CD4-positive, alpha-beta T cell treated with Interleukin-10 for 1 hour (primary cell): ENCODE results near the gene CENPF.
"Not testable (repeated sequence)": the region's sequence is repeated elsewhere in the genome, so short reads cannot be mapped to it uniquely, and the experiment has no call there.

ENCODE experiments used
- DNase-seq: peaks from one replicate; pipeline ENCODE4 v3.0.0-alpha.2; 2020

Gene CENPF, protein sequence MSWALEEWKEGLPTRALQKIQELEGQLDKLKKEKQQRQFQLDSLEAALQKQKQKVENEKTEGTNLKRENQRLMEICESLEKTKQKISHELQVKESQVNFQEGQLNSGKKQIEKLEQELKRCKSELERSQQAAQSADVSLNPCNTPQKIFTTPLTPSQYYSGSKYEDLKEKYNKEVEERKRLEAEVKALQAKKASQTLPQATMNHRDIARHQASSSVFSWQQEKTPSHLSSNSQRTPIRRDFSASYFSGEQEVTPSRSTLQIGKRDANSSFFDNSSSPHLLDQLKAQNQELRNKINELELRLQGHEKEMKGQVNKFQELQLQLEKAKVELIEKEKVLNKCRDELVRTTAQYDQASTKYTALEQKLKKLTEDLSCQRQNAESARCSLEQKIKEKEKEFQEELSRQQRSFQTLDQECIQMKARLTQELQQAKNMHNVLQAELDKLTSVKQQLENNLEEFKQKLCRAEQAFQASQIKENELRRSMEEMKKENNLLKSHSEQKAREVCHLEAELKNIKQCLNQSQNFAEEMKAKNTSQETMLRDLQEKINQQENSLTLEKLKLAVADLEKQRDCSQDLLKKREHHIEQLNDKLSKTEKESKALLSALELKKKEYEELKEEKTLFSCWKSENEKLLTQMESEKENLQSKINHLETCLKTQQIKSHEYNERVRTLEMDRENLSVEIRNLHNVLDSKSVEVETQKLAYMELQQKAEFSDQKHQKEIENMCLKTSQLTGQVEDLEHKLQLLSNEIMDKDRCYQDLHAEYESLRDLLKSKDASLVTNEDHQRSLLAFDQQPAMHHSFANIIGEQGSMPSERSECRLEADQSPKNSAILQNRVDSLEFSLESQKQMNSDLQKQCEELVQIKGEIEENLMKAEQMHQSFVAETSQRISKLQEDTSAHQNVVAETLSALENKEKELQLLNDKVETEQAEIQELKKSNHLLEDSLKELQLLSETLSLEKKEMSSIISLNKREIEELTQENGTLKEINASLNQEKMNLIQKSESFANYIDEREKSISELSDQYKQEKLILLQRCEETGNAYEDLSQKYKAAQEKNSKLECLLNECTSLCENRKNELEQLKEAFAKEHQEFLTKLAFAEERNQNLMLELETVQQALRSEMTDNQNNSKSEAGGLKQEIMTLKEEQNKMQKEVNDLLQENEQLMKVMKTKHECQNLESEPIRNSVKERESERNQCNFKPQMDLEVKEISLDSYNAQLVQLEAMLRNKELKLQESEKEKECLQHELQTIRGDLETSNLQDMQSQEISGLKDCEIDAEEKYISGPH (N-terminal part only)

DNA sequence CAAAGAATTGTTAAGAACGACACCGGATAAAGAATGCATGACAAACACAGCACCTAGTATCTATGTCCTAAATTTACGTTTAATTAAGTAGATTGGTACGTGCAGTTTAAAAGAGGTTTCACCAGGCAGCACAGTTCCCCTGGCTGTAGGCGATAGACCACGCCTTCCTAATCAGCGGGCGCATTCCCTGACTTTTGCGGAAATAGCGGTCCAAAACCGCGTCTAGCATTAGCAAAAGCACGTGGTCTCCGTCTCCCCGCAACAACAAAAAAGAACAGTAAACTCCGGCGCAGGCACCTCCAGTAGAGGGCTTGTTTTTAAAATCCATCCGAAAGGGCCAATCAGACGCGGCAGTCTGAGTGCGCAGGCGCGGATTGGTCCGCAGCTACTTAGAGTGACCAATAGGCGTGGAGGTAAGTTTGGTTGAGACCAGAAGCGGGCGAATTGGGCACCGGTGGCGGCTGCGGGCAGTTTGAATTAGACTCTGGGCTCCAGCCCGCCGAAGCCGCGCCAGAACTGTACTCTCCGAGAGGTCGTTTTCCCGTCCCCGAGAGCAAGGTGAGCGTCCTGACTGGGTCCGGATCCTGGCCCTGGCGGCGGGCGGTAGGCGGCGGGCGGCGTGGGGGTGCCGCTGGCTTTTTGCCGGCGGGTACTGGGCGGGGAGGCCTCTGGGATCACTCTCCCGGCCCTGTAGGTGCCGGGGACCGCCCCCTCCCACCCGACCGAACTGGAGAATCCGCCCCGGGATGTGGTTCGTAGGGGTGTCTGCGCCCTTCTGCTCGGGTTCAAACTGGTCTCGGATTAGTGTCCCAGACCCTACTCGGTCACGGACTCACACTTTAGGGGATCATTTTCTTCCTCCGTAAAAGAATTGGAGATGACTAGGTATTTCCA, at the start of gene CENPF:
TSS of gene CENPF (plus strand) at position 432 of the 894 bp plus-strand sequence. CDS start 10,560 bp downstream, outside the sequence.
- DNase-seq: peak; percentile 97

DNA sequence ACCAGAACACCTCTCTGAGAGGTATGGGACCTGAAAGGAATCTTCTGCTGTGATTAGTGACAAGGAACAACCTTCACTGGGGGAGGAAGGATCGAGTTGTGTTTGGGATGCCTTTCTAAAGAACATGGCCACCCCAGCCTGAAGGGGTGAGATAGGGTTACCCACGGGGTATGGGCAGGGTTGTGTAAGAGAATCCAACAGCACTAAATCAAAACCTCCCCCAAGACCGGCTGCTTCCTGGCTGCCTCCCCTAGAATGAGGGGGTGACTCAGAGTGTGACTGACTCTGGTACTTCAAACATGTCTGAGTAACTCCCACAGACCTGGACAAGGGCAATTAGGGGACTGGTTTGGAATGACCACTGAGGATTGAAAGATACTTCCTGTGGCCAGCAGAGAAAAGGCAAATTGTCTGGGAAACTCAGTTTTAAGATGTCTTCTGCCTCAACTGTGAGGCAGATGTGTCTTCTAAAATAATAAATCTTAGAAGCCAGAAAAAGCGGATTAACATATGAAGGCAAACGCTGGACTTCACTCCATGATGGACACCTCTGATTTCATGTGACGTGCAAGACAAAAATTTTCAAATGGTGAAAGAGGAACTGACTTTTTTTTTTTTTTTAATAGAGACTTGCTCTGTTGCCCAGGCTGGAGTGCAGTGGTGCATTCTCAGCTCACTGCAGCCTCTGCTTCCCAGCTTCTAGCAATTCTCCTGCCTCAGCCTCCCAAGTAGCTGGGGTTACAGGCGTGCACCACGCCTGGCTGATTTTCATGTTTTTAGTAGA, 44.9 kb upstream of the CENPF start:
- no peak for DNase-seq

DNA sequence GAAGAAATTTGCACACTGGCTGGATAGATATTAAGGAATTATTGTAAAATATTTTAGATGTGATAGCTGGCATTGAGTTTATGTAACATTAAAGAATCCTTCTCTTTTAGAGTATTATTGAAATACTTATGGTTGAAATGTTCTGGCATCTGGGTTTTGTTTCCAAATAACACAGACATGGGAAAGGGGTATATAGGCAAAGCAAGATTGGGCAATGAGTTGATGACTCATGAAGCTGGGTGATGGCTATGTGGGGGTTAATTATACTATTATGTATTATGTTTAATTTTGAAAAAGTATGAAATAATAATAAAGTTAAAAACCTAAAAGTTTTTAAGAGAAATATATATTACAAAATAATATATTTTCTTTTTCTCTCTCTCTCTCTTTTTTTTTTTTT, 39.1 kb upstream of the CENPF start:
- no peak for DNase-seq

DNA sequence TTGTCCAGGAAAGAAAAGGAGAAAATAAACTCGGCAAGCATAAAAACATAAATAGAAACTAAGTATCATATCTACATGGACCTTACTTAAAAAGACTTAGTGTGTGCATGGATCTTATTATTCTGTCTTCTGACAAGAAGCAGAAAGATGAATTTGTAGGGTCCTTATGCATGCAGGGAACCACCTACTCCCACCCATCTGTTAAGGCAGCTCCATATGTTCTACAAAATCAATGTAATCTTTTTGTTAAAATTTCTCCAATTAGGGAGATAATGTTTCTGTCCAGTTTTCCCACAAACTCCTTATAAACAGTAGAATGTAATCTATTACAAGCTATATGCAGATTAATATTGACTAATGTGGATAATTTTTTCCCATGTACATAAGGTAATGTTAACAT, 37.7 kb upstream of the CENPF start:
- DNase-seq: no peak

DNA sequence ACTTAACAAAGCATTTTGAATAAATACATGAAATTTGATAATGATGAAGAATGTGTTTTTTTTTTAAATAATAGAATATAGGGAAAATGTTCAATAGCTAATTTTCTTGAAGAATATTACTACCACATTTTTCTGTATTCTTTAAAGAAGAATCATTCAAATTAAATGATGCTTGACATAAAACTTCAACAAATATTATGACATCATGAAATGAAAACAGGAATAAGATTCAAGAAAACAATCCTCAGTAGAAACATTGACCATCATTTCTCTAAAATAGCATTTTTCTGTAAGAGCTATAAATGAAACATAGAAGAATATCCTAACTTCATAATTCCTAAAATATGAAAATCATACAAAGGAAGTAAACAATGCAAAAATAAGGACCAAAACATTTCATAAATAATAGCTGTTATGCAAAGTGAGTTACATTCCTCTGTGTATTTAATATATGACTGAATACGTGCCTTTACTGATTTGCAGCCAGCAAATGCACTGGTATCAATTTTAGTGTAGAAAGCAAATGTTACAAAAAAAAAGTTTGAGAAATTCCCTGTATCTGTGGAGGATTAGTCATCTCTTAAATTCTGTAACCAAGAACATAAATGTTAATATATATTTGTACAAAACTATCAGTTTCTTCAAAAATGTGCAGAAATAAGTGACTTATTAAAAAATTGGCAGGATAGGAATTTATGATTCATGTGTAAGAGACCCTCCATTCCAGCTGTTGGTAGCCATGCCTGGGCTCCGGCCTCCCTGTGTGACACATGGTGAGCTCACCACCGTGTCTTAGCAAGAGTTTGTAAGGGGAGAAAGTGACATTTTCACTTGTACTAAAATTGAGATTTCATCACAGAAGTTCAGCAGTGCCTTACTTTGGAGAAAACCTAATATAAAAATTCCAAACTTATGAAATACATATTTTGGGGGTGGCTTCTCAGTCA, 36.6 kb upstream of the CENPF start:
- no peak for DNase-seq

DNA sequence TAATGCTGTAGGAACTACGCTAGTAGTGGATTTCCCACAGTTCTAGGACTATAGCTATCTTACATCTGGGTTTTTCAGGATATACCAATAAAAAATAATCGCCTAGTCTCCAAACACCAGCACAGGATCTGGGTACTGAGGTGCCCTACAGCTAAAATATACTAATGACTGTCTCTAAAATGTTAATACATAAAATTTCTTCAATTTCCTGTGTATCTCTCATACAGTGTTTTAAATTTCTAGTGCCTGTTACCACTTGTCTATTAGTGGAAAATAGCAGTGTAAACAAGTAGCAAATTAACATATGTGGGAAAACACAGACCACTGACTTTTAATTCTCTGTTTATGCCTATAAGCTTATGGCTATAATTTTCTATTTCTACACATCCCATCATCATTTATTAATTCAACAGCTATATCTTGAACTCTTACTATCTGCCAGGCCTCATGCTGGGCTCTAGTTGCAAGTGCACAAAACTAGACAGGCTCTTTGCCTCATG, 35.5 kb upstream of the CENPF start:
- DNase-seq: no peak

DNA sequence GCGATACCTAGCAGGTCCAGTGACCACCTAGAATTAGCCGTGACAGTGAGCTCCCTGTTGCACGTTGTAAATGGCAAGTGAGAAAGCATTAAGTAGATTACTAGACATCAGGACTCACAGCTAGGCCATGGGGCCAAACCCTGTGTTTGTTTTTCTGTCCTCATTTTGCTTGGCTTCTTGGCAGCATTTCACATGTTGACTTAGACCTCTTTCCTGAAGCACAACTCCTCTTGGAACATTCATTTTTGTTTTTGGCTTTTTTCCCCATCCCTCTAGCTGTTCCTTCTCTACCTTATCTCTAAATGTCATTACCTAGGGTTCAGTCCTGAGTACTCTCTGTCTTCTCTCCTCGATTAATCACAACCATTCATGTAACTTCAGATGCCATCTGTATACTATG, 34.7 kb upstream of the CENPF start:
- no peak for DNase-seq

DNA sequence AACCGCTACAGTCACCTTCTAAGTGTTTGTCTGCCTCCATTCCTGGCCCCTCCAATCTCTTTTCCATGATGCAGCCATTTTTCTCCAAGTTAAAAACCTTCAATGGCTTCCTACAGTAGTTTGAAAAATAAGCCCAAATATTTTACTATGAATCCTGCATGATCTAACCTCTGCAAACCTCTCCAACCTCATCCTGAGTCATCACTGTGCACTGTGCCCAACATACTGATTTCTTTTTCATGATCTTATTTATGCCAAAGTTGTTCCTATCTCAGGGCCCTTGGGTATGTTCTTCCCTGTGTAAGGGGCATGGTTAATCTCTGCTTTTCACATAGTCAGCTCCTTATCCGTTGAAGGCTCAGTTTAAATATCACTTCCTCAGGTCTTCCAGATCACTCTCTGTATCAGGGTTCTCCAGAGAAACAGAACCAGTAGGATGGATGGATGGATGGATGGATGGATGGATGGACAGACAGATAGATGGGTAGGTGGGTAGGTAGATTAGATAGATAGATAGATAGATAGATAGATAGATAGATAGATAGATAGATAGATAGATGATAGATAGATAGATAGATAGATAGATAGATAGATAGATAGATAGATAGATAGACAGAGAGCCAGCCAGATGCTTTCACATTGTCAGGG, 33.5 kb upstream of the CENPF start:
- DNase-seq: no peak

DNA sequence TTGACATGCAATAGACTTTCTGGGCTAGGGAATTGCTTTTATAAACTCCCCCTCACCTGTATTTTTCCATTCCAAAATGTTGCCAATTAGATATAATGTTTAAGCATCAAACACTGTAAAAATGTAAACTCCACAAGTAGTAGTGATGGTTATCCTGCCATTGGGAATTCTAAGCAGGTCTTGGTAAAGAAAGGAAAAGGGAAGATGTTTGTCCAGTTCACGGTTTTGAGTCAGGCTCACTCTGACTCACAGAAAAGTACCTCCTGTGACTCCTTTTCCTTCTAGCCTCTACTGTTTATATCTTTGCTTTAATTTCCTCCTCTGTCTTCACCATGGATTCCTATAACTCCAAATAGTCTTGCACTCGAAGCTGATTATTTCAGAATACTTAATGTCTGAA, 32.6 kb upstream of the CENPF start:
- no peak for DNase-seq

DNA sequence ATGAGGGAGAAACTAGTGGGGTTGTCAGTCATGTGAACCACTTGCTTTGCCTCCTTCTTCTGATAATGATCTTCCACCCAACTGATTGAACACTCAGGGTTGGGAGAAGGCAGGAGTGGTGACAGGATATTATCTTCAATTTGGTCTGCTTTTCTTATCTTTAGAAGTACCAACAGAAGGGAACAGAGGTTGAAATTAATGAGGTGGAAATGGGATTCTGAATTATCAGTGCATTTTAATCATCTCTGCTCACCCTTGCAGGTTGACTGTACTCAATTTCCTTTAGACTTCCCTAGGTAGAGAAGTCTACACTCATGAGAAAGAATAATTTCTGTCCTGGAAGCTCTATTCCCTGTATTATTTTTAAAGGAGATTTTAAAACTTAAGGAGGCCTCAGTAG, 31.7 kb upstream of the CENPF start:
- no peak for DNase-seq

DNA sequence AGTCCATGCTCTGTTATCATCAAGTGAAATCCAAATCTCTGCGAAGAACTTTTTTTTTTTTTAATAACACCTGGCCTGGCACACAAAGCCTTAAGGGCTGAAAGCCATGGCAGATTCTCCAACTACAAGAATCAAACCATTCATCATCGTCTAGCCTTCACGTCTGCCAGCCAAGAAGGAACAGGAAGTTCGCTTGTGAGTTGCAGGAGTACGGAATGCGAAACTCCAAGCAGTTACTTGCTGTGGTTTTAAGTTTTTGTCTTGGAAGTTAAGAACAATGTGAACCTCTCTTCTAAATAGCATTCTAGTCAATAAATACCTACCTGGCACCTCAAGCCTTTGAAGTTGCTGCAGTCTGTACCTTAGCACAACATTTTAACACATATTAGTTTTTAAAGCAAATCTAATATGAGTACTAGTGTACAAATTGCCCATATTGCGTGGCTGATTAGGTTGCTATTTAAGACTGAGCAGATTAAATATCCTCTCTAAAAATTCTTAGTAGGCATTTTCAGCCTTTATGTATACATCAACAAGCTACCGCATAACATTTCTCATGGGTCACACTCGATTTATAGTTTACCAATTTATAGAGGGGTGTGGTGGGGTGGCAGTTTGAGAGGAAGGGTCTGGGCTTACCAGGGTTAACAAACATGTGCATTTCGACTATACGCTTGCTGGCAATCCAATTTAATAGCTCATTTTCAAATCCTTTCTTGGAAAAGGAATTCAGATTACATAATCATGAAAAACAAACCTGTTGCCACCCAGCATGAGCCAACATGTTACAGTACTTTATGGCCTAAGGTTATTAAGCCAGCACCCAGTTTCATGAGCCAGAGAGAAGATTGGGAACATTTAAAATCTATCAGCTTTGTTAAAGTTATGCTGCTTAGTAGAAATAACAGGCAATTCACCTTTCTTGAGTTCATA, 29.3 kb upstream of the CENPF start:
- DNase-seq: no peak

DNA sequence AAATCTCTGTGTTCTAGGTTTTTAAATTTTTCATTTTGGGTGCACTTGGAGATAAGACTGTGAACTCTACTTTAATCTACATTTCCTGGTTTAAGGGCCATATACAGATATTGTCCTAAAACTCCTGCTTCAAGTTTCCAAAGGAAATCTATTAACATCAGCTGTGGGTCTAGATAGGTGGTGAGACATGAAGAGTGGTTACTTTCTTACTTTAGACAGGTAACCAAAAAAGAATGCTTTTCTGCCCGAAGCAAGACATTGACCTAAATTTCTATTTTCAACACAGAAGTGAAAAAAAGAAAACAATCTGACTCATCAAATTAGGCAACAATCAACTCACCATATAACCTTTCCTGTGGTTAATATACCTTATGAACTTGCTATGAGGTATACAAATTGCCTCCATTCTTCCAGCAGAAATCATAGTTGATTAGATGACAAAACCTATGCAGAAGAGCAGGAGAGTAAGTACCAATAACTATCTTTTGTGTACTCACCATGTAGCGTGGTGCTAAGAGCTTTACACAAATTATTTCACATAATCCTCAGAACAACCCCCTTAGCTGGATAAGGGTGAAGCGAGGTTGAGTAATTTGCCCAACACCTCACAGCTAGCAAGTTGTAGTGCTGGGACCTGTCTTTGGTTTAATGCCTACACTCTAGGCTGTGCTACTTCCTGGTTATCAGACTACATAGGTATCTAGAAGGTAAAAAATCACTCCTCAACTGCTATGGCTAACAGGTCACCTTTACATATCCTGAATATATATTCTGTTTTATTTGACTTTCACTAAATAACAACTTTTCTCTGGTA, 28.2 kb upstream of the CENPF start:
- no peak for DNase-seq

DNA sequence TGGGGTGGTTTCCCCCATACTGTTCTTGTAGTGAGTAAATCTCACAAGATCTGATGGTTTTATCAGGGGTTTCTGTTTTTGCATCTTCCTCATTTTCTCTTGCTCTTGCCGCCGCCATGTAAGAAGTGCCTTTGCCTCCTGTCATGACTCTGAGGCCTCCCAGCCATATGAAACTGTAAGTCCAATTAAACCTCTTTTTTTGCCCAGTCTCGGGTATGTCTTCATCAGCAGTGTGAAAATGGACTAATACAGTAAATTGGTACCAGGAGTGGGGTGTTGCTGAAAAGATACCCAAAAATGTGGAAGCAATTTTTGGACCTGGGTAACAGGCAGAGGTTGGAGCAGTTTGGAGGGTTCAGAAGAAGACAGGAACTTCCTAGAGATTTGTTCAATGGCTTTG, 26.9 kb upstream of the CENPF start:
- DNase-seq: not testable (repeated sequence)

DNA sequence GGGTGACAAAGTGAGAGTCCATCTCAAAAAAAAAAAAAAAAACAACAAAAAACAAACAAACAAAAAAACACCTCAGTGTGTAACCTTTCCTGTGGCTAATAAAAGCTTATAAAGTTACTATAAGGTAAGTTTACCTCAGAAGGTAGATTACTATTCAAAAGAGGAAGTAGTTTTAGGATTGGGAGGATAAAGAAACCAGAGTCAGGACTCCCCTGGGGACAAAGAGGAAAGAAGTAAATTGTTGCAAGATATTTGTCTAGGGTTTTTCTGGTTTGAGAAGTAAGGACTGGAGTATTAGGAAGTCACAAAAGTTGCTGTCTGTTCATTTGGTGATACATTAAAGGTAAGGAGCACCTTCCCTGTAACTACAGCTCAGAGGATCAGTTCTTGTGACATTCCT, 23.8 kb upstream of the CENPF start:
- DNase-seq: no peak

DNA sequence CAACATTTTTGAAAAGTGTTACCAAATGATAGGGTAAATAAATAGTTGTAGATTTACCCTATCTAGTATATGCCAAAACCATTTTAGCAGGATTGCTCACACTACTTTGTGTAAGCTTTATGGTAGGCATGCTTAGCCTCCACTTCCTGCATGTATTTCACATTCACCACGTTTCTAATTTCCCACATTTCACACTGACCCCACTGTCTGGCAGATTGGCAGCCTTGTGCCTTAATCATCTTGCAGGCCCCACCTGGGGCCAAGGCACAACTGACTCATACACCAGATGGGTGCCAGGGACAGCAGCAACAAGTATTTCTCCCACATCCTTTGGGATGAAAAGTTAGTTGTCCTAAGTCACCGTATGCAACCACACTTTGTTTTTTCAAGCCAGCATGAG, 21.2 kb upstream of the CENPF start:
- no peak for DNase-seq

DNA sequence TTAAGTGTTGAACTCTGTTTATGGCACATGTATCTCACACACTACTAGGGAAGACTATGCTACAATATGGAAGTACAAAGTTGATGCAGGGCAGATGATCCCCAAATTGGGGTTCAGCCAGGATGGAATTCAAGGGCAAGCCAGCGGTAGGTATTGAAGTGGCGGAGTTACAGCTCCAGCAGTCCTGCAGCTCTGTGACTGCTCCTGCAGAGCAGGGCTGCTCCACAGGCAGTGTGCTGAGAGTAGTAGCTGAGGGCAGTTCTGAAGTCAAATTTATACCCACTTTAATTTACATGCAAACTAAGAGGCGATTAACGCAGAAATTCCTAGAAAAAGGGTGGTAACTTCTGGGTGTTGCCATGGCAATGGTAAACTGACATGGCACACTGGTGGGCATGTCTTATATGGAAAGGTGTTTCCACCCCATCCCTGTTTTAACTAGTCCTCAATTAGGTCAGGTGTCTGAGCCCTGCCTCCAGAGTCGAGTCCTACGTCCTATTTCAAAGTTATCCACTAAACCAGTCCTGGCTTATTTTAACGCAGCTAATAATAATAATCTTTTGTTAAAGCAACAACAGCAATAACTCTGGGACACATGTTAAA, 20.6 kb upstream of the CENPF start:
- no peak for DNase-seq

DNA sequence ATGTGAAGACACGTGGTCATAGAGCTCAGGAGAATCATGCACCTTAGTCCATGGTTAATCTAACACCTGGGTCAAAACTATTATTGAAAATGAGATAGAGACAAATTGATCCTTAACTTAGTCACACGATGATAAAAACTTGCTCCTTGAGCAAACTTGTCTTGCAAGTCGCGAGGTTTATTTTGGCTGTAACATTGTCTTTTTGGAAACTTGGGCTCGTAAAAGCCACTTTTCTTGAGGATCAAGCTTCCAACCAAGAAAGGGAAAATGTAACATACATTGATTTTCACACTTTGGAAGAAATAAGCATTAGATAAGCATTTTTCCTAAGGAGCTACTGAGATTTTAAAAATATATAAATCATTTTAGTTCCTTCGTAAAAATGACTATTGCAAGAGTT, 19.9 kb upstream of the CENPF start:
- DNase-seq: no peak
